HT-29 (cell line): Measurements from ENCODE around the gene MOCS2. TPM values are rescaled to one million over a fixed set of nuclear protein-coding genes. Genes with fewer than 3 reads are reported as not detected.
"Not testable (repeated sequence)": the region's sequence is repeated elsewhere in the genome, so short reads cannot be mapped to it uniquely, and the experiment has no call there.

Experiments used
- DNase-seq: peaks from one replicate; pipeline ENCODE4 v3.0.0-alpha.2; 2015; ENCODE audit warnings: low spot score
- total RNA-seq: library from RNA; depleted of rRNA; stranded (reverse); fragments of >200 nt; shearing (Covaris generic); gene quantifications from 2 replicates; pipeline ENCODE4 v1.2.3, GENCODE V29; 2014; rRNA removed

Gene MOCS2
- total RNA-seq, result 17.2 and 19.8 TPM in 2 replicates

- DNase-seq, result peak; percentile 96
Measured at GRCh38 chr5:53109443-53110127, at the start of gene MOCS2. TSS of gene MOCS2 (minus strand) at chr5:53109757. CDS start at chr5:53107174, 2,583 bp downstream.

- DNase-seq, result no peak
Measured at GRCh38 chr5:53151713-53152458, 42.3 kb upstream of the MOCS2 start.

GRCh38 chr5:53133020-53133419 is 23.5 kb upstream of the MOCS2 start:
- no peak for DNase-seq

GRCh38 chr5:53130266-53130665 is 20.7 kb upstream of the MOCS2 start:
- no peak for DNase-seq

GRCh38 chr5:53128481-53128880 is 18.9 kb upstream of the MOCS2 start:
- DNase-seq, result no peak

GRCh38 chr5:53127107-53127506 is 17.6 kb upstream of the MOCS2 start:
- no peak for DNase-seq

GRCh38 chr5:53126521-53126920 is 17.0 kb upstream of the MOCS2 start:
- DNase-seq, result no peak

- peak; percentile 28 for DNase-seq
Measured at GRCh38 chr5:53123702-53124101, 14.1 kb upstream of the MOCS2 start.

- no peak for DNase-seq
Measured at GRCh38 chr5:53120165-53120564, 10.6 kb upstream of the MOCS2 start.

GRCh38 chr5:53118879-53119278 is 9.3 kb upstream of the MOCS2 start:
- no peak for DNase-seq

GRCh38 chr5:53116597-53116996 is 7.0 kb upstream of the MOCS2 start:
- no peak for DNase-seq

GRCh38 chr5:53114988-53115387 is 5.4 kb upstream of the MOCS2 start:
- peak; percentile 42 for DNase-seq

GRCh38 chr5:53113947-53114346 is 4.4 kb upstream of the MOCS2 start:
- DNase-seq, result no peak

GRCh38 chr5:53112909-53113308 is 3.4 kb upstream of the MOCS2 start:
- DNase-seq, result no peak

GRCh38 chr5:53112307-53112706 is 2.8 kb upstream of the MOCS2 start:
- DNase-seq, result not testable (repeated sequence)

- no peak for DNase-seq
Measured at GRCh38 chr5:53111139-53111538, 1.6 kb upstream of the MOCS2 start.

GRCh38 chr5:53110156-53110555 is 599 bp upstream of the MOCS2 start:
- no peak for DNase-seq

GRCh38 chr5:53109056-53109442 is 508 bp downstream of the MOCS2 start:
- peak; percentile 75 for DNase-seq

- no peak for DNase-seq
Measured at GRCh38 chr5:53105611-53106300, 3.8 kb downstream of the MOCS2 start.

- DNase-seq, result no peak
Measured at GRCh38 chr5:53100606-53101005, 9.0 kb downstream of the MOCS2 start.

- no peak for DNase-seq
Measured at GRCh38 chr5:53099546-53099945, 10.0 kb downstream of the MOCS2 start.

GRCh38 chr5:53095931-53096525 is 13.5 kb downstream of the MOCS2 start:
- peak; percentile 94 for DNase-seq
